HG03159 (cell line): ENCODE results near the gene PARVA.
"Not testable (repeated sequence)": the region's sequence is repeated elsewhere in the genome, so short reads cannot be mapped to it uniquely, and the experiment has no call there.

Experiments used
- ATAC-seq: cut with Tn5 transposase; IDR thresholded peaks from one replicate; pipeline ENCODE4 v1.9.1; 2021; ENCODE audit warnings: mild to moderate bottlenecking, moderate library complexity; ENCODE audit not compliant: unreplicated experiment

PARVA gene, protein sequence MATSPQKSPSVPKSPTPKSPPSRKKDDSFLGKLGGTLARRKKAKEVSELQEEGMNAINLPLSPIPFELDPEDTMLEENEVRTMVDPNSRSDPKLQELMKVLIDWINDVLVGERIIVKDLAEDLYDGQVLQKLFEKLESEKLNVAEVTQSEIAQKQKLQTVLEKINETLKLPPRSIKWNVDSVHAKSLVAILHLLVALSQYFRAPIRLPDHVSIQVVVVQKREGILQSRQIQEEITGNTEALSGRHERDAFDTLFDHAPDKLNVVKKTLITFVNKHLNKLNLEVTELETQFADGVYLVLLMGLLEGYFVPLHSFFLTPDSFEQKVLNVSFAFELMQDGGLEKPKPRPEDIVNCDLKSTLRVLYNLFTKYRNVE

DNA sequence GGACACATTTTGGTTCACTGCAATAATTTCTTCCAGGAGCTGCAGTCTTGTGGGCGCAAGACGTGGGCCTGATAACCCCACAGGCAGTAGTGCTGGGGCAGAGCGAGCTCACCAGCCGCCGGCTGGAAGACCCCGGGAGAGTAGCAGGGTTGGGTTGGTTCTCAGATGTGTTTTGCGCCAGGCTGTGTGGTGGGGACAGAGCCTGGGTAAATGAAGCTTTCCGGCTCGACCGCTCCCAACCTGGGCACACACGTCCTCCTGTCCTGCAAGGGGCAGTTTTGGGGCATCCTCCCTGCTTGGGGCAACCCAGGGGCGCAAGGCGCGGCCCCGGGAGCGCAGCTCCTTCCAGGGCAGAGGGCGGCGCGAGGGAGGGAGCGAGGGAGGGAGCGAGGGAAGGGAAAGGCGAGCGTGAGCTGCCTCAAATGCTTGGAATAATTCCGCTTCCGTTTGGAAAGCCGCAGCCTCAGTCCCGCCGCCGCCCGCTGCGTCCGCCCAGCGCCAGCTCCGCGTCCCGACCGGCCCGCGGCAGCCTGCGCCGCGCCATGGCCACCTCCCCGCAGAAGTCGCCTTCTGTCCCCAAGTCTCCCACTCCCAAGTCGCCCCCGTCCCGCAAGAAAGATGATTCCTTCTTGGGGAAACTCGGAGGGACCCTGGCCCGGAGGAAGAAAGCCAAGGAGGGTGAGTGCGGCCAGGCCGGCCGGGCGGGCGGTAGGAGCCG lies at the start of gene PARVA:
Gene PARVA (plus strand): TSS at position 466 of the 718 bp plus-strand sequence. CDS start 77 bp downstream, at position 543.
- ATAC-seq, result no peak

DNA sequence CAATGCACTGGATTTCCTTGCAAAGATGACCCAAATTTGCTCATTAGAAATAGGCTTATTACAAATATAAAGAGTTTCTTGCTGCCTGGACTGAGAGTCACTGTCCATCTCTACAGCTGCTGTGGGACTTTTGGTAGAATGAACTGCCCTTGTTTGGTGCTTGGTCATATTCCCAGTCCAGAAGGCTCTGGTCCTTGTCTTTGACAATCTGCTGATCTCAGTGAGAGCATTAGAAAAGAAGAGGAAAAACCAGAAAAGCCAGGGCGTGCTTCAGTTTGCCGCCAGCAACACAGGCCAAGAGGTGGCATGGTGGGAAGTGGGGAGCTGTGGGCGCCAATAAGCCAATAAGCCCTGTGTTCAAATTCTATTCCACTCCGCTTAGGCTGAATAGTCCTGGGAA lies 48.2 kb upstream of the PARVA start:
- ATAC-seq, result no peak

DNA sequence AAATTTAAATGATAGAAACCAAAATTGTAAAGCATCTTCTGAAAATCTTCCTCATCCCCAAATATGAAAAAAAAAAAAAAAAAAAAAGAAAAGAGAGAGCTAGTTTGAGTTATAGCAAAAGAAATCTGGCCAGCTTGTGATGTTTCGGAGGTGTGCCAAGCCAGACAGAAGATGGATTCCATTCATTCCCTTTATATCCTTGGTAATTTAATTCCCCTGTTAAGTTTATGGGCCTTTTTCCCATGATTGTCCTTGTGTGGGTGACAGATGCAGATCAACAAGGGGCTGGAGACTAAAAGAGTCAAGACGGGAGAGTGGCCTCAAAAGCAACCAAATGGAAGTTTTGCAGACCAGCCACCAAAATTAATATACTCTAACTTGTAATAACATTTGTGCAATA lies 47.6 kb upstream of the PARVA start:
- ATAC-seq, result no peak

DNA sequence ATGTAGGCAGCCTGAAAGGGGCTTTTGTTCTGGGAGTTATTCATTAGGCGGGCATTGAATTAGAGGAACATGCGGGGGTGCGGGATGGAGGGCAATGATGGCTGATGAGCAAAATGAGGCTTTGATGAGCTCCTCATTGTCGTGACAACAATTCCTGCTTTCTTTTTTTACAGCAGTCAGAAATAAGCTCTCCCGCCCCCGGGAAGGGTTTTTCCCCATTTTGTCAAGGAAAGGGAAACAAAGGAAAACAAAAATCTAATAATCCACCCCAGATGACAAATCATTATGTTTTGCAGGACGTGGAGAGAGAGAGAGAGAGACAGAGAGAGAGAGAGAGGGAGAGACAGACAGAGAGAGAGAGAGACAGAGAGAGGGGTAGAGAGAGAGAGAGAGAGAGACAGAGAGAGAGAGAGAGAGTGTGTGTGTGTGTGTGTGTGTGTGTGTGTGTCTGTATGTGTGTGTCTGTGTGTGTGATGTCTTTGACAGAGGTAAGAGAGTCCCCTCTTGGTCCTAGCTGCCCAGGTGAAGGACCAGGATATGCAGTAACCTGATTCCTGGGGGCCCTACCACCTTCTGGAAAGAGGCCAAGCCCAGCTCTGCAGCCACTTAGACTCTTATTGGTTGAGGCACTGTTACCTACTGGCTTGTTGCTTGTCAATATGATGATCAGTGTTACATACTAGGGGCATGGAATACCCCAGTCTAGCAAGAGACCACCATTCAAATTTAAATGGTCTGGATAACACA lies 46.7 kb upstream of the PARVA start:
- no peak for ATAC-seq

DNA sequence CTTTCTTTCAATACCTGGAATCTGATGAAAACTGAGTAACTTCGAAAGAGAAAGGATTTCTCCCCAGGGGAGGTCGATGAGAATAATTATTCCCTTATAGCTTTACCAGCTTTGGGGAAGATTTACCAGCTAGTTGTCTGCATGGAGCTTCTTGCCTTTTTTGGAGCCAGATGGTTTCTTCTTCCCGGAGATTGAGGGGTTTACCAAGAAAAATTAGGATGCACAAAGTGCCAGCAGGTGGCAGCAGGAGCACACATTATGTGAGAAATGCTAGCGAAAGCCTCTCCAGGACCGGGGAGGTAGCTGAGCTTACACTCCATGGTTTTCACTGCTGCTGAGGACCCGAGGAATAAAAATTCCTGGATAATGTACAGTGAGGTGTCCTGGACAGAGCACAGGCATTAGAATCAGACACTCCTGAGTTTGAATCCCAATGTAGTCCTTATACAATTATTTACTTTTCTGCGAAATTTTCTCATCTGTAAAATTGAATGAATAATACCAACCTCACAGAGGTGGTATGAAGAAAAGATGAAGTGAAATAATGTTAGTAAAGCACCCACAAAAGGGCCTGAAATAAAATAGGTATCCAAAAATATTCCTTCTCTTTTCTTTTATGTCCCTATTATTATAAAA lies 46.0 kb upstream of the PARVA start:
- no peak for ATAC-seq

DNA sequence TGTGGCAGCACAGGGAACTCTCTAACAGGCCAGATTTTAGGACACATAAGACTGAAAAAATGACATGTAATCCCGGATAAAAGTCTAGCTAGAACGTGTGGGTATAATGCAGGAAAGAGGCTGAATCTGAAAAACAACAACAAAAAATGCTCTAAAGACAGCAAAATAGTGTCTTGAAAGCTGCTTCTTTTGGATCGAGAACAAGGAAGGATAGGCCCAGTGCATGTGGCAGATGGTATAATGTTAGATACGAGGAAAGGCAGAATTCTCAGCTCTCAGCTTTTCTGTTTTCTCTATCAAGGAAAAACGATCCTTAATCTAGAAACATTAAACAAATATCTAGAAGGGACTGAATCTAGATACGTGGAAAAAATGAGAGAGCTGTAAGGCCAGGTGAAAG lies 33.8 kb upstream of the PARVA start:
- ATAC-seq, result no peak

DNA sequence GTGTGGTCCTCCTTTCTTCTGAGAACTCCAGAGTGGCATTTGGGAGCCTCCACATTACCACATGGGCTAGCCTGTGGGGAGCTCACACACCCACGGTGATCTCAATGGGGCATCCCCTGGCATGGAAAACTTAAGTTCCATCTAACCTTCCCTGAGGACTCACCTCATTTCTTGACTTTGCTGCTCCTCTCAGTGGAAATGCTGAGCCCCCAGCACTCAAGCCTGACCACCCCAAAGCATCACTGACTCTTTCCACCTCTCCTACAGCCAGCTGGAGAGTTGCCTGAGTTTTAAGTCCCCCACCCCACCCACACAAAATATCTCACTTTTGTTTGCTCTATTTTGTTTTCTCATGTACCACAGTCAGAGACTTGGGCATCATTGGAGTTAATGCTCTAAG lies 23.8 kb upstream of the PARVA start:
- no peak for ATAC-seq

DNA sequence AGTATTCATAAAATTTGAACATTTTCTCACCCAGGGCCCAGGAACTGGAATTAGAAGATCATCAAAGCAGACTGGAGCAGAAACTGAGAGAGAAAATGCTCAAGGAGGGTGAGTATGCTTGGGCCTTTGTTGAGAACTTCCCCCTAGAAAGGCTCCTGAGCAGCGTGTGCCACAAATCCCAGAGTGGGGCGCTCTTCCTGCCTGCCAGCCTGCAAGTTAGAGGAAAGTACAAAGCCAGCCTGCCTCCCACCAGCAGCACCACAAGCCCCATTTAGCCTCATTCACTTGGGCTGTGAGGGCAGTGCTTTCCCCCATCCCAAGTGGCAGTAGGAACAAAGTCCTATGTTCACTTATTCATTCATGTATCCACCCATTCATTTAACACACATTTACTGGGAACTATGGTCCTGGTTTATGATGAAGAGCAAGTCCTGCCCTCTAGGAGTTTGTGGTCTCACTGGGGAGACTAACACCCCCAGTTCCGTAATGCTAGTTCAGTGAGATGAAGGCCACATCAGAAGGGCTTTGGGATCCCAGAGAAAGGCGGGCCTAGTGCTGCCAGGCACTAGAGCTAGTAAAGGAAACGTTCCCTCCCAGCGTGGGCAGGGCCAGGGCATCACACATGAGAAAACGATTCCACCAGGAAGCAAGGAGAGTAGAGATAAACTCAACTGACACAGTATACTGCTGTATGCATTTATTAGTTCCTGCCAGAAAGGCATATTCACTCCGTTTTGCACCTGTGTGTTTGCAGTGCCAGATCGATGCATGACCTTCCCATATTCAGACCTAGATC lies 22.4 kb upstream of the PARVA start:
- no peak for ATAC-seq

DNA sequence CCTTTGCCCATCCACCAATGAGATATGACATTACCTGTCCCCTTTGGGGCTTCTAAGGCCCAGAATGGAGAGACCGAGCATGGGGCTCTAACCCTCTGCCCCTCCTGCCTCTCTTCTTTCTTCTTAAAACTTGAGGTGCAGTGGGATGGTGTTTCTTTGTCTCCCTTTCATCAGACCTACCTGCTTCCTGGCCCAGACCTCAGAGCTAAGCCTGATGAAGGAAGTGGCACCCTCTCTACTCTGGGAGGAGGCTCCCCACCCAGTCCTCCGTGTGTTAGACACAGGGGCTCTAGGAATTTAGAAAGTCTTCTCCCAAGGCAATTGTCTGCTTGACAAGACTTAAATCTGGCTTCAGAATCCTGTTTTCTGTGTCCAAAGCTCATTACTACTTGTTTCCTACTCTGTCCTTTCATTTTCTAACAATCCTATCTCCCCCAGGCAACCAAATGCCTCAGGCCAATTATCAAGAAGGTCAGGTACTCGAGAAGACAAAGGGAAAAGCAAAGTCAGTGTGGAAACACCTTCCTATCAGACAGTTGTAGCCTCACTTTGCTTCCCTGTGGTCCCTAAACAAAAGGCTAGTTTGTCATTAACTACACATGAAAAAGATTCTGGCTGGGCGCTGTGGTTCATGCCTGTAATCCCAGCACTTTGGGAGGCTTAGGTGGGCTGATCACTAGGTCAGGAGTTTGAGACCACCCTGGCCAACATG lies 20.3 kb upstream of the PARVA start:
- ATAC-seq, result no peak

DNA sequence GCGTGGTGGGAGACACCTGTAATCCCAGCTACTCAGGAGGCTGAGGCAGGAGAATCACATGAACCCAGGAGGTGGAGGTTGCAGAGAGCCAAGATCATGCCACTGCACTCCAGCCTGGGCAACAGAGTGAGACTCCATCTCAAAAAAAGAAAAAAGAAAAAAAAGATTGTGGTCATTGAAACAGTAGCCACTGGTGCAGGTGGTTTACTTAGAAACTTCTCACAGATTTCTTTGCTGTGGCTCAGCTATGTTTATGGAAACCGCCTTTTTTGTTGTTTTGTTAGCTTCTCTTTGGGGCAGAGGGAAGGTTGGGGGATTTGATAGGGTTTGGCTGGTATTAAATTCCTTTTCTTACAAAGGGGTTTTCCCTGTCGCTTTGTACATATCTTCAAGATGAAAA lies 19.7 kb upstream of the PARVA start:
- ATAC-seq, result not testable (repeated sequence)

DNA sequence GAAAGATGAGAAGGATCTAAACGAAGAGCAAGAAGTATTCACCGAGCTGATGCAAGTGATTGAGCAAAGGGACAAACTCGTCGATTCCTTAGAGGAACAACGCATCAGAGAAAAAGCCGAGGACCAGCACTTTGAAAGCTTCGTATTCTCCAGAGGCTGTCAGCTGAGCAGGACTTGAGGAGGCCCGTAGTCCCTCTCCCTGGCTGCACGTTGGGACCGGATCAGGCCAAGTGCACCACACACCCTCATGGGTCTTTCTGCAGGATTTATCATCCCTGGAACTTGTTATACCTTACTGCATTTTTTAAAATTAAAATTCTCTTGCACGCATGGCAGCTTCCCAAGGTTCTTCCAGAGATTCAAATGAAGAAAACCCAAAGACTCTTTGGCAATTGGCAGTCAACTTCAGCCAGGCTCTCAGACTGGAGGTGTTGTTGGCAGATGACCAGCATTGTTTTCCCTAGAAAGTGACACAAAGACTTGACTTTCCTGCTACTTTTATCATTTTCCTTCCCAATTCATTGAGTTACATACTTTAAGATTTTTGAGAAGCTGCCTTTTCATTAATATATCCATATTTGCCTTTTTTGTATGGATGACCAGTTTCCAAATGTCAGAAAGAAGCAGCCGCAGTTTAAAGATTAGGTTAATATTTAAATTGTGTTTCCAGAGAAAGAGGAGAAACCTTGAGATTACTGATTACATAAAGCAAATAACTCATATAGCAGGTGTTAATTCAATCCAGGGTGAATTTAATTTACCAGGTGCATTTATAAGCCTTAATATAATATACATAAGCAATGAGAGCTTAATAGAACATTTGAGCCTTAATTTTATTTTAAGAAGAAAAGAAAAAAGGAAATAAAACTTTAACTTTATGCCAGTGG lies 18.8 kb upstream of the PARVA start:
- ATAC-seq, result no peak

DNA sequence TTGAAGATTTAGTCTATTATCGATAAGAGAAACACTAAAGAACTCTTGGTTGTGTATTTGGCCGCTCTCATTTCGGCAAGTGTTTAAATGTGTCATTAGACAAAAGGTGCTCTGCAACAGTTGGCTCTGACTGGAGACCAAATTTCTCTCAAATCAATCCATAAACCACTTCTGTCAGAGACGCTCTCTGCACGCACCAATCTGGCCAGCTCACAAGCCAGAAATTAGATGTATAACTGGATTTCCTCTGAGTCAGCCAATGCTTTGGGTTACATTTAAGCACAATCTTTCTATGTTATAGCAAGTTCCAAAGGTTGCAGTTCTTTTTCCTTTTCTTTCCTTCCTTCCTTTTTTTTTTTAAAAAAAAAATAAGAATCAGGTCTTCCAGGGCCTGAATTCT lies 17.6 kb upstream of the PARVA start:
- ATAC-seq, result no peak

DNA sequence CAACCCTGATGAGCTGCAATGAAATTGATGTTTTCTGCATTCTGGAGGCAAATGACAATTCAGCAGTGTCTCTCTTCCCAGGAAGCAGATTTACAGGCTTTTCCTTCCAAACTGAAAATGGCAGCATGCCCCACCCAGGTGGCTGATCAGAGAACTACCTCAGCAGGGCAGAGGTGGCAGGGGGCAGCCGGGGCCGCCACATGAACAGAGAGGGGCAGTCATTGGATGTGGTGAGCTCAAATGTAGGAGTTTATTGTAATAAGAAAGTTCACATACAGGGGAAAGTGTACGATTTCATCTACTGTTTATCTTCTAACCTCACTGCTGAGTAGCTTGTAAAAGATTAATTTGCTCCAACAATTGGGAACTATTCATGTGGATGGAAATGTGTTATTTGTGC lies 15.7 kb upstream of the PARVA start:
- ATAC-seq, result no peak

DNA sequence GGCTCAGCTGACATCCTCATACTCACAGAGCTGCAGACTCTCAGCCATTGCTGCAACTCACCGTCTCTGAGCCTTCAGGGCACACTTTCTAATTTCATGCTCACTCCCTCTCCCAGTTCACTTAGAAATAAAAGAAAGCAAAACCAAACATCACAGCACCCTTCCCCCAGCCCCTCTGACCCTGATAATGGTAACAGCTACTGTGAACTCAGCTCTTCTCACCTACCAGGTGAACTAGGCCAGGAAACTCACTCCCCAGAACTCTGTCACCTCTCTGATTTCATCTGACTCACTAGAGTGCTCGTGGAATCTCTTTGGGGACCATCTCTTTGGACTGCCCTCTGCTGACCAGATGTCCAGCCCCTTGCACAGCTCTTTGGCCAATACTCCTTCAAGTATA lies 14.5 kb upstream of the PARVA start:
- ATAC-seq, result no peak

DNA sequence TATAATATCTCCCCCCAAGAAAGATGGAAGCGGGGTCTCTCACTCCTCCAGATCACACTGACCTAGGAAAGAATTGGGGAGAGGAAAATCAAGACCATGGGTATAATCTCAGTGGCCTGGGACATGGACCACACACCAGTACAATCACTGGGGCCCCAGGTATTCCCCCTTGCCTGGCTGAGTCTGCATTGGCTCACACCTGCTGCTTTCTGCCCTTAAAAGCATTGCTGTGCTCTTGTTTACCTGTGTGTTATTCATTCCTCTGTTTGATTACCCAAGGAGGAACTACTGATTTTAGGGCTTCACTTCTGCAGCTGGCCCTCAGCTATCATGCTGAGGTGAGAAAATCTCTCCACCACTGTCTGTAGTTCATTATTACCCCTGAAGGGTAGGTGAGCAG lies 14.0 kb upstream of the PARVA start:
- ATAC-seq, result no peak

DNA sequence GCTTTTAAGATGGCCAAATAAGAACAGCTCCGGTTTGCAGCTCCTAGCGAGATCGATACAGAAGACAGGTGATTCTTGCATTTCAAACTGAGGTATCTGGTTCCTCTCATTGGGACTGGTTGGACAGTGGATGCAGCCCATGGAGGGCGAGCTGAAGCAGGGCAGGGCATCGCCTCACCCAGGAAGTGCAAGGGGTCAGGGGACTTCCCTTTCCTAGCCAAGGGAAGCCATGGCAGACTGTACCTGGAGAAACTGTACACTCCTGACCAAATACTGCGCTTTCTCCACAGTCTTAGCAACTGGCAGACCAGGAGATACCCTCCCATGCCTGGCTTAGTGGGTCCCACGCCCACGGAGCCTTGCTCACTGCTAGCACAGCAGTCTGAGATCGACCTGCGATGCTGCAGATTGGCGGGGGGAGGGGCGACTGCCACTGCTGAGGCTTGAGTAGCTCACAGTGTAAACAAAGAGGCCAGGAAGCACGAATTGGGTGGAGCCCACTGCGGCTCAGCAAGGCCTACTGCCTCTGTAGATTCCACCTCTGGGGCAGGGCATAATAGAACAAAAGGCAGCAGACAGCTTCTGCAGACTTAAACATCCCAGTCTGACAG lies 11.3 kb upstream of the PARVA start:
- ATAC-seq, result not testable (repeated sequence)

DNA sequence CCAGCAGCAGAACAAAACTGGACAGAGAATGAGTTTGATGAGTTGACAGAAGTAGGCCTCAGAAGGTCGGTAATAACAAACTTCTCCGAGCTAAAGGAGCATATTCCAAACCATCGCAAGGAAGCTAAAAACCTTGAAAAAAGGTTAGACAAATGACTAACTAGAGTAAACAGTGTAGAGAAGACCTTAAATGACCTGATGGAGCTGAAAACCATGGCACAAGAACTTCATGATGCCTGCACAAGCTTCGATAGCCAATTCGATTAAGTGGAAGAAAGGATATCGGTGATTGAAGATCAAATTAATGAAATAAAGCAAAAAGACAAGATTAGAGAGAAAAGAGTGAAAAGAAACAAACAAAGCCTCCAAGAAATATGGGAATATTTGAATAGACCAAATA lies 10.3 kb upstream of the PARVA start:
- not testable (repeated sequence) for ATAC-seq

DNA sequence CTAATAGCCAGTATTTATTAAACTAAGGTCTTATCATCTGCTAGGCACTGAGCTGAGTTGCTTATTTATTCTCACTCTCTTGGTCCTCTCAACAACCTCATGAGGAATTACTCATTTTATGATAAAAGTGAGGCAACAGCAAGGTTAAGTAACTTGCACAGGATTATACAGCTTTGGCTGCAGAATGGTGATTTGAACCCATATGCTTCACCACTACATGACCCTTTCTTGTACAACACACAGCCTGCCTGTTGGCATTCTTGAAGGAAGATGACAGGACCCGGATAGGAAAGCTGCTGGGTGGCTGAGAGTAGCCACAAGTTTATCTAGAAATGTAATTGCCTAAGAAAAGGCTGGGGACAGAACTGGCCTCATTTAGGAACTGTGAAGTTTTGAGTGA lies 5.3 kb upstream of the PARVA start:
- no peak for ATAC-seq
